Aorta (tissue), 5 donors: ENCODE measurements around the gene DBI. TPM values are rescaled to one million over a fixed set of nuclear protein-coding genes. Genes with fewer than 3 reads are reported as not detected.

Experiments used
- ATAC-seq: fragments of 200-7000 bp; cut with Tn5 transposase; one replicate; pipeline ENCODE4 v1.9.1; 2022; ENCODE audit warnings: moderate library complexity; ENCODE audit not compliant: low FRiP score
- DNase-seq, 2 donors: peaks; one replicate each; pipeline ENCODE4 v3.0.0-alpha.2; 2020
- H3K27ac ChIP-seq, 2 donors: one replicate each; pipeline ENCODE4 v1.5.1; 2013; ENCODE audit warnings: low read length in 2 of 2, mild to moderate bottlenecking in 2 of 2, moderate library complexity in 2 of 2, control low read depth in 1 of 2, inconsistent platforms in 1 of 2, low read depth in 1 of 2
- H3K27me3 ChIP-seq, 2 donors: one replicate each; pipeline ENCODE4 v1.6.1; 2013; ENCODE audit warnings: control low read depth in 1 of 2, low read length in 1 of 2, mild to moderate bottlenecking in 1 of 2, moderate library complexity in 1 of 2; ENCODE audit not compliant: insufficient read depth in 2 of 2, control insufficient read depth in 1 of 2
- H3K36me3 ChIP-seq, 2 donors: one replicate each; pipeline ENCODE4 v1.6.1; 2013; ENCODE audit warnings: control low read depth in 1 of 2, low read length in 1 of 2, mild to moderate bottlenecking in 1 of 2; ENCODE audit not compliant: insufficient read depth in 2 of 2, control insufficient read depth in 1 of 2
- H3K4me1 ChIP-seq, 2 donors: one replicate each; pipeline ENCODE4 v1.6.1; 2013; ENCODE audit warnings: low read length in 2 of 2, control low read depth in 1 of 2, mild to moderate bottlenecking in 1 of 2, moderate library complexity in 1 of 2; ENCODE audit not compliant: insufficient read depth in 2 of 2, control insufficient read depth in 1 of 2
- H3K4me3 ChIP-seq, 2 donors: one replicate each; pipeline ENCODE4 v1.5.1; 2013; ENCODE audit warnings: low read length in 2 of 2, control low read depth in 1 of 2, mild to moderate bottlenecking in 1 of 2
- H3K9me3 ChIP-seq: one replicate; pipeline ENCODE4 v1.6.1; 2013; ENCODE audit warnings: mild to moderate bottlenecking, low read length; ENCODE audit not compliant: control insufficient read depth
- WGBS, 2 donors: extraction: QIAGEN DNeasy Blood & Tissue Kit; methylation state at CpG; one replicate each; pipeline ENCODE4 v1.1.7; 2013; 5-methylcytosine and 5-hydroxymethylcytosine counted together
- intact Hi-C, 2 donors: fragments of 100-400 bp; cut with DNase I; formaldehyde crosslinking; loops; one replicate each; pipeline versions ENCODE4 v1.14.2 to v1.15.0; 2022
- polyA plus RNA-seq, 2 donors: library from polyadenylated mRNA; stranded (reverse); fragments of 200-250 nt; gene quantifications; one replicate each; pipeline ENCODE4 v1.2.3, GENCODE V29; 2013
- total RNA-seq, 2 donors: library from RNA; stranded (reverse); fragmentation: NEBNext Ultra II Directional; extraction: Animal tissue kit (Norgen Biotek cat#: 25700); gene quantifications; one replicate each; pipeline ENCODE4 v1.2.1, GENCODE V29; 2021
- donor health status: healthy with polysubstance abuse.
- donor health status: Bipolar disorder and iron deficiency.
- donor health status: DM: no; HTN: no; CAD: no.
- donor health status: DM: no; HTN: no; CAD: no.
- donor health status: DM: yes; HTN: yes; CAD: no.

DBI gene
- total and polyA plus RNA-seq, 4 donors = 60.1 to 463 (median 121) TPM

- no peak for ATAC-seq
- Histone ChIP-seq H3K36me3 (no peaks in the 10 kb centered on the region), H3K4me1 (no peaks in the 10 kb centered on the region), H3K27ac (no peak overlapping the region), H3K27me3 (no peaks in the 10 kb centered on the region), H3K4me3 (no peak overlapping the region), H3K9me3 (no peaks in the 10 kb centered on the region)
- 55 to 65% methylated on average over 1 of the region's 1 CpG for WGBS, 2 donors
- intact Hi-C loops = no loop called here
- DNase-seq = no peak
Observed at GRCh38 chr2:119415630-119416029, 48.9 kb downstream of the DBI start.

DNA sequence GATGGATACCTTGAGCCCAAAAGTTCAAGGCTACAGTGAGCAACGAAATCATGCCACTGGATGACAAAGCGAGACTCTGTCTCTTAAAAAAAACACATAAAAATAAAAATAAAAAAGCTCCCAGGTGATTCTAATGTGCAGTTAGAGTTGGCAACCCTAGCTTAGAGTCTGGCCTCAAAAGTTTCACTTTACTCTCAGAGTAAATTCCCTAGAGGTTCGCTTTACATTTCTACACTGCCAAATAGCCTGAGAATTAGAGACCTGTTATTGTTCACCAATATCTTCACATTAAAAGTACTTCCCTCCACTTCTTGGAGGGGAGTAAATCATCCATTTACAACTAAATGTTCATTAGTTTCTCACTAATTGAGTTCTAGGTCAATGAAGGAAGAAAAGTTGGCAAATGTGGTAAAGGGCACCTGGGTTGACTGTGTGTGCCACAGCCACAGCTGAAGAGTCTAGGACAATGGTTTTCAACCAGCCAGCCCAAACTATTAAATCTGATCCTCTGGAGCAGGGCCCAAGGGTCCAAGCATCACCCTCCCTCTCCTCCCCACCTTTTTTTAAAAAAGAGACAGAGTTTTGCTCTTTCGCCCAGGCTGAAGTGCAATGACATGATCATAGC lies 49.6 kb downstream of the DBI start:
- Histone ChIP-seq H3K4me3 (no peak overlapping the region), H3K27me3 (no peaks in the 10 kb centered on the region), H3K36me3 (no peaks in the 10 kb centered on the region), H3K27ac (no peak overlapping the region), H3K4me1 (no peaks in the 10 kb centered on the region), H3K9me3 (no peaks in the 10 kb centered on the region)
- intact Hi-C loops = no loop called here
- no peak for DNase-seq
- 82 to 92% methylated on average over 4 of the region's 4 CpGs for WGBS, 2 donors
- no peak for ATAC-seq

DNA sequence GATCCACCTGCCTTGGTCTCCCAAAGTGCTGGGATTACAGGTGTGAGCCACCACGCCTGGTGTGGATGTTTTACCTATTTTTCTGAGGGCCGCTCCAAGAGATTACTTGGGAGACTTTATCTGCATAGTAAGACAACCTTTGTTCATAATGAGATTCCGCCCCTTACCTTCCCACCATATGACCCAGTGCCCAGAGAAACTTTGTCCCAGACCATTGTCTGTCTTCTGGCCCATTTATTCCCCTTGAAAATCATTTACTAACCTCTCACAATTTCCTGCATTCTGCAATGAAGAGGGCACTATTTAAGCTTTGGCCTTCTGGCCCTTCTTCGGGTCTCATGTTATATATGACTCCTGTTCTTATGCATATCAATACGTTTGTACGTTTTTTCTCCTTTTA lies 51.1 kb downstream of the DBI start:
- Histone ChIP-seq H3K4me1 (no peaks in the 10 kb centered on the region), H3K4me3 (no peak overlapping the region), H3K27me3 (no peaks in the 10 kb centered on the region), H3K9me3 (no peaks in the 10 kb centered on the region), H3K36me3 (no peaks in the 10 kb centered on the region), H3K27ac (no peak overlapping the region)
- no peak for DNase-seq
- intact Hi-C loops = no loop called here
- 94 to 95% methylated on average over 6 of the region's 6 CpGs for WGBS, 2 donors
- ATAC-seq = no peak

- ATAC-seq = no peak
- 94 to 97% methylated on average over 1 of the region's 1 CpG for WGBS, 2 donors
Observed at GRCh38 chr2:119419065-119419464, 52.3 kb downstream of the DBI start.

DNA sequence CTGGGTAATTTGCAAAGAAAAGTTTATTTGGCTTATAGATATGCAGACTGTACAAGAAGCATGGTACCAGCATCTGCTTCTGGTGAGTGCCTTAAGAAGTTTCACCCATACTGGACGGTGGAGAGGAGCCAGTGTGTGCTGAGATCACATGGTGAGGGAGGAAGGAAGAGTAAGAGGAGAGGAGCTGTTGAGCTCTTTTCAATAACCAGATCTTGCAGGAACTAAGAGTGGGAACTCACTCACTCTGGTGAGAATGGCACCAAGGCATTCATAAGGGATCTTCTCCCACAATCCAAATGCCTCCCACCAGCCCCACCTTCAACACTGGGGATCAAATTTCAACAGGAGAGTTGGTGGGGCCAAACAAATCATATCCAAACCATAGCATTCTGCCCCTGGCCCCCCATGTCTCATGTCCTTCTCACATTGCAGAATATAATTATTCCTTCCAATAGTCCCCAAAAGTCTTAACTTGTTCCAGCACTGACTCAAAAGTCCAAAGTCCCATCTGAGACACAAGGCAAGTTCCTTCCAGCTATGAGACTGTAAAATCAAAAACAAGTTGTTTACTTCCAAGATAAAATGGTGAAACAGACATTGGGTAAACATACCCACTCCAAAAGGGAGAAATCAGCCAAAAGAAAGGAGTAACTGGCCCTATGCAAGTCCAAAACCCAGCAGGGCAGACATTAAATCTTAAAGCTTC lies 53.2 kb downstream of the DBI start:
- no peaks in the 10 kb centered on the region for H3K9me3 ChIP-seq
- no peaks in the 10 kb centered on the region for H3K27me3 ChIP-seq
- intact Hi-C loops = no loop called here
- WGBS, 2 donors = 69 to 95% methylated on average over 1 of the region's 1 CpG
- no peaks in the 10 kb centered on the region for H3K4me1 ChIP-seq
- no peak overlapping the region for H3K4me3 ChIP-seq
- H3K27ac ChIP-seq = no peak overlapping the region
- DNase-seq (no peak), ATAC-seq (no peak)
- H3K36me3 ChIP-seq = no peaks in the 10 kb centered on the region

More at GRCh38 chr2:119419065-119419464, 52.3 kb downstream of the DBI start:
- no peak for DNase-seq
- Histone ChIP-seq H3K27ac (no peak overlapping the region), H3K27me3 (no peaks in the 10 kb centered on the region), H3K4me1 (no peaks in the 10 kb centered on the region), H3K36me3 (no peaks in the 10 kb centered on the region), H3K9me3 (no peaks in the 10 kb centered on the region), H3K4me3 (no peak overlapping the region)
- intact Hi-C loops = no loop called here

DNA sequence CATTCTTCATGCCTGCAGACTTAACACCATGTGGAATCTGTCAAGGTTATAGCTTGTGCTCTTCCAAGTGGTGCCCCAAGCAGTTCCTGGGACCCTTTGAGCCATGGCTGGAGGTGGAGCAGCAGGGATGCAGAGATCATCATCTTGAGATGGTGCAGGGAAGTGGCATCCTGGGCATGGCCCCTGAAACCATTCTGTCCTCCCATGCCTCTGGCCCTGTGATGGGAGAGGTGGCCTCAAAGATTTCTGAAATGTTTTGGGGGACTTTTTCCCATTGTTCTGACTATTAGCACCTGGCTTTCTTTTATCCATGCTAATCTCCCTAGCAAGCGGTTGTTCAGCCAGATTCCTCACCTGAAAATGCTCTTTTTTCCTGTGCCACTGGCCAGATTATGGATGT lies 54.5 kb downstream of the DBI start:
- H3K4me1 ChIP-seq = no peaks in the 10 kb centered on the region
- H3K4me3 ChIP-seq = no peak overlapping the region
- H3K27ac ChIP-seq = no peak overlapping the region
- no peak for ATAC-seq
- intact Hi-C loops = no loop called here
- no peaks in the 10 kb centered on the region for H3K27me3 ChIP-seq
- 99 to 100% methylated on average over 1 of the region's 1 CpG for WGBS, 2 donors
- no peaks in the 10 kb centered on the region for H3K36me3 ChIP-seq
- DNase-seq = no peak
- H3K9me3 ChIP-seq = no peaks in the 10 kb centered on the region

DNA sequence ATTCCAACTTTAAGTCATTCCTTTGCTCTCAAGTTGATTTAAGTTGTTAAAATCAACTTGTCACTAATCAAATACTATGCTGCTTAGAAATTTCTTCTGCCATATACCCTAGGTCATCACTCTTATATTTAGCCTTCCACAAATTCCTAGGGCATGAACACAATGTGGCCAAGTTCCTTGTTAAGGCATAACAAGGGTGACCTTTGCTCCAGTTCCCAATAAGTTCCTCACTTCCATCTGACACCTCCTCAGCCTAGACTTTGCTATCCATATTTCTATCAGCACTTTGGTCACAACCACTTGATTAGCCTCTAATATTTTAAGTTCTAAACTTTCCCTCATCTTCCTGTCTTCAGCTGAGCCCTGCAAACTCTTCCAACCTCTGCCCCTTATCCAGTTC lies 55.0 kb downstream of the DBI start:
- Histone ChIP-seq H3K36me3 (no peaks in the 10 kb centered on the region), H3K27ac (no peak overlapping the region), H3K9me3 (no peaks in the 10 kb centered on the region), H3K27me3 (no peaks in the 10 kb centered on the region), H3K4me3 (no peak overlapping the region), H3K4me1 (no peaks in the 10 kb centered on the region)
- ATAC-seq (no peak), DNase-seq (no peak)
- intact Hi-C loops = no loop called here
